ENCODE data around the gene SEPTIN8.

GRCh38 chr5:132825834-132826391, 48.9 kb upstream of the SEPTIN8 start:
- TF ChIP-seq CTCF (tag by site-specific recombination; IDR thresholded peaks at IDR 0.05): no peak
- TF ChIP-seq ZNF140 (tag by site-specific recombination; IDR thresholded peaks at IDR 0.05): no peak
- no peak for TF ChIP-seq ZSCAN5A (tag by site-specific recombination; IDR thresholded peaks at IDR 0.05)
- TF ChIP-seq ZNF132 (tag by site-specific recombination; IDR thresholded peaks at IDR 0.05; ENCODE audit: borderline replicate concordance): no peak
- no peak for TF ChIP-seq ATF2 (tag by site-specific recombination; IDR thresholded peaks at IDR 0.05; ENCODE audit: low read depth)
- no peak for TF ChIP-seq ZBTB8A (tag by site-specific recombination; IDR thresholded peaks at IDR 0.05)
- TF ChIP-seq SALL2 (tag by site-specific recombination; IDR thresholded peaks at IDR 0.05; ENCODE audit: borderline replicate concordance): no peak
- TF ChIP-seq ZNF133 (tag by site-specific recombination; IDR thresholded peaks at IDR 0.05): no peak
- TF ChIP-seq ZNF621 (tag by site-specific recombination; IDR thresholded peaks at IDR 0.05): no peak
- TF ChIP-seq ZNF571 (tag by site-specific recombination; IDR thresholded peaks at IDR 0.05): no peak
- TF ChIP-seq ZNF513 (tag by site-specific recombination; IDR thresholded peaks at IDR 0.05): no peak
